Measurements from ENCODE around the gene MAP3K3. TPM values are rescaled to one million over a fixed set of nuclear protein-coding genes. Genes with fewer than 3 reads are reported as not detected.

Gene MAP3K3
- polyA plus RNA-seq, 1 donor from 2014 or later: 16.6 TPM

GRCh38 chr17:63675231-63675606, 53.0 kb downstream of the MAP3K3 start:
- Histone ChIP-seq H3K27ac (ENCODE audit: low read length) (no peak overlapping the region), H3K79me2 (replicated peaks; ENCODE audit: insufficient read depth, low read length) (no peaks in the 10 kb centered on the region), H3K9ac (ENCODE audit: low read length) (no peak overlapping the region), H3F3A (ENCODE audit: insufficient read depth, low read length, poor library complexity, severe bottlenecking) (no peaks in the 10 kb centered on the region), H3K4me2 (ENCODE audit: low read length) (no peak overlapping the region), H3K27me3 (ENCODE audit: insufficient read depth, low read depth, low read length) (no peaks in the 10 kb centered on the region), H3K9me2 (ENCODE audit: insufficient read depth, low read length) (no peaks in the 10 kb centered on the region), H3K4me3 (ENCODE audit: low read length) (no peak overlapping the region), H3K9me3 (ENCODE audit: low read length) (no peaks in the 10 kb centered on the region), H3K36me3 (ENCODE audit: insufficient read depth, low read length) (peaks cover 4% of the 10 kb centered on the region), H2AFZ (ENCODE audit: low read depth, low read length) (no peak overlapping the region), H4K20me1 (ENCODE audit: insufficient read depth) (no peaks in the 10 kb centered on the region)
- no peak for TF ChIP-seq MXI1 (conservative IDR thresholded peaks at IDR 0.05; ENCODE audit: poor library complexity, severe bottlenecking)
- no peak for TF ChIP-seq EZH2 (IDR thresholded peaks at IDR 0.05; ENCODE audit: borderline replicate concordance, insufficient read depth, low read length, poor library complexity, severe bottlenecking)
- TF ChIP-seq EP300 (conservative IDR thresholded peaks at IDR 0.05; ENCODE audit: poor library complexity, severe bottlenecking): no peak

GRCh38 chr17:63675607-63676546, 53.7 kb downstream of the MAP3K3 start:
- H4K20me1 ChIP-seq (ENCODE audit: insufficient read depth): no peaks in the 10 kb centered on the region
- H3F3A ChIP-seq (ENCODE audit: insufficient read depth, low read length, poor library complexity, severe bottlenecking): no peaks in the 10 kb centered on the region
- H3K4me3 ChIP-seq (ENCODE audit: low read length): no peak overlapping the region
- H3K4me2 ChIP-seq (ENCODE audit: low read length): no peak overlapping the region
- no peak overlapping the region for H3K9ac ChIP-seq (ENCODE audit: low read length)
- H3K27me3 ChIP-seq (ENCODE audit: insufficient read depth, low read depth, low read length): no peaks in the 10 kb centered on the region
- TF ChIP-seq MXI1 (conservative IDR thresholded peaks at IDR 0.05; ENCODE audit: poor library complexity, severe bottlenecking): no peak
- TF ChIP-seq RAD21 (conservative IDR thresholded peaks at IDR 0.05): no peak
- TF ChIP-seq CTCF (IDR thresholded peaks at IDR 0.05; ENCODE audit: poor library complexity, severe bottlenecking): no peak
- TF ChIP-seq REST (IDR thresholded peaks at IDR 0.05; ENCODE audit: borderline replicate concordance): no peak
- no peak for TF ChIP-seq TAF1 (IDR thresholded peaks at IDR 0.05; ENCODE audit: low read depth)
- TF ChIP-seq POLR2AphosphoS5 (IDR thresholded peaks at IDR 0.05): no peak
- TF ChIP-seq SMC3 (conservative IDR thresholded peaks at IDR 0.05; ENCODE audit: poor library complexity): no peak
- TF ChIP-seq EZH2 (IDR thresholded peaks at IDR 0.05; ENCODE audit: borderline replicate concordance, insufficient read depth, low read length, poor library complexity, severe bottlenecking): no peak
- no peak for TF ChIP-seq EP300 (conservative IDR thresholded peaks at IDR 0.05; ENCODE audit: poor library complexity, severe bottlenecking)
- H3K9me3 ChIP-seq (ENCODE audit: low read length): no peaks in the 10 kb centered on the region
- H3K9me2 ChIP-seq (ENCODE audit: insufficient read depth, low read length): no peaks in the 10 kb centered on the region
- H2AFZ ChIP-seq (ENCODE audit: low read depth, low read length): no peak overlapping the region
- H3K27ac ChIP-seq (ENCODE audit: low read length): no peak overlapping the region
- H3K36me3 ChIP-seq (ENCODE audit: insufficient read depth, low read length): peaks cover 4% of the 10 kb centered on the region
- no peaks in the 10 kb centered on the region for H3K79me2 ChIP-seq (replicated peaks; ENCODE audit: insufficient read depth, low read length)
